Naive thymus-derived CD8-positive, alpha-beta T cell (primary cell): ENCODE measurements around the gene EPHX1. TPM values are rescaled to one million over a fixed set of nuclear protein-coding genes. Genes with fewer than 3 reads are reported as not detected.

ENCODE experiments used
- ATAC-seq, 2 donors: fragments of 150-1000 bp; cut with Tn5 transposase in 1 of 2; sonication (Bioruptor Pico), chemical (Tn5 transposase) in 1 of 2; 1 replicate in 1 of 2; 2 replicates in 1 of 2; pipeline ENCODE4 v1.10.0; 2021; ENCODE audit warnings: mild to moderate bottlenecking in 2 of 2, moderate library complexity in 2 of 2
- POLR2A ChIA-PET: fragments of 350-600 bp; sonication (Branson Sonifier 250); formaldehyde crosslinking; loops from one replicate; lab custom pipeline; 2021; ENCODE audit warnings: antibody characterized with exemption; lab: Charles Lee
- DNase-seq, 10 donors: peaks; one replicate each; pipeline versions ENCODE4 v3.0.0 to v3.0.0-alpha.2; 2020 to 2022
- H3K27ac Mint-ChIP-seq, 10 donors: one replicate each; pipeline ENCODE4 v1.8.0; 2020 to 2022; ENCODE audit warnings: mild to moderate bottlenecking in 10 of 10, mixed read lengths in 10 of 10, moderate library complexity in 4 of 10, inconsistent platforms in 1 of 10
- H3K27me3 Mint-ChIP-seq, 5 donors: one replicate each; pipeline ENCODE4 v1.8.0; 2021 to 2022; ENCODE audit warnings: mixed read lengths in 5 of 5
- H3K36me3 Mint-ChIP-seq, 3 donors: one replicate each; pipeline ENCODE4 v1.8.0; 2020 to 2022; ENCODE audit warnings: mixed read lengths in 3 of 3, mild to moderate bottlenecking in 2 of 3, inconsistent platforms in 1 of 3
- H3K4me1 Mint-ChIP-seq, 4 donors: one replicate each; pipeline ENCODE4 v1.8.0; 2021 to 2022; ENCODE audit warnings: mixed read lengths in 4 of 4
- H3K4me3 Mint-ChIP-seq, 10 donors: one replicate each; pipeline ENCODE4 v1.8.0; 2020 to 2022; ENCODE audit warnings: mild to moderate bottlenecking in 10 of 10, mixed read lengths in 10 of 10, moderate library complexity in 6 of 10, inconsistent platforms in 1 of 10
- H3K9me3 Mint-ChIP-seq, 9 donors: one replicate each; pipeline ENCODE4 v1.8.0; 2020 to 2022; ENCODE audit warnings: mixed read lengths in 9 of 9, mild to moderate bottlenecking in 3 of 9, inconsistent platforms in 1 of 9, moderate library complexity in 1 of 9
- polyA plus RNA-seq, 3 donors: library from polyadenylated mRNA; unstranded; fragments of 300-500 nt; fragmentation: Illumina TruSeq; gene quantifications; one replicate each; pipeline ENCODE4 v1.2.3, GENCODE V29; 2021
- total RNA-seq, 8 experiments: library from RNA in 2 of 8; stranded (reverse) in 2 of 8; gene quantifications; one replicate each; pipeline ENCODE4 v1.2.3 and lab custom pipeline; 2021 to 2026

The EPHX1 gene
- total and polyA plus RNA-seq, 5 experiments from 2014 or later: 1.6 to 5.9 (median 2.8) TPM

DNA sequence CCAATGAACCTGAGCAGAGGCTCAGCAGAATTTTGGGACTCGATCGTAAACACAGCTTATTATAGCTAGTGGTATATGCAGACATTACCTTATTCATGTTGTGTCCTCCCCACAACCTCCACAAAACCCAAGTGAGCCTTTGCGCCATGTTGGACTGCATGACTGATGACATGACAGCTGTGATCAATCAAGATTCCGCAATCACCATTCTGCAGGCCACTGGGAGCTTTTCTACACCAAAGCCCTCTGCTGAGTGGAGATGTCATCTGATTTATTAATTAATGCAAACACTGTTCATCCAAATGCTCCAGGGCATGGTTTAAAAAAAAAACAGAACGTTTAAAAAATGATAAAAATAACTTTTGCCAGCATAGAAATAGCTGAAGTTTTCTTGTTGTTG lies 40.2 kb upstream of the EPHX1 start:
- DNase-seq (no peak), ATAC-seq (no peak)
- Mint-ChIP-seq H3K9me3 (peaks cover 0 to 3% (median 0%) of the 10 kb centered on the region in 9 donors), H3K36me3 (no peaks in the 10 kb centered on the region), H3K27ac (peak overlapping the region in 1 of 10 donors; percentile 75), H3K4me3 (no peak overlapping the region), H3K4me1 (peaks cover 12 to 29% (median 18%) of the 10 kb centered on the region in 4 donors), H3K27me3 (peaks cover 0 to 2% (median 0%) of the 10 kb centered on the region in 5 donors)
- POLR2A ChIA-PET: interaction anchor here (4.2 kb wide), 1 partner anchor 9 kb away, joined by 27 read pairs; the partner anchor contains the start of gene SRP9

DNA sequence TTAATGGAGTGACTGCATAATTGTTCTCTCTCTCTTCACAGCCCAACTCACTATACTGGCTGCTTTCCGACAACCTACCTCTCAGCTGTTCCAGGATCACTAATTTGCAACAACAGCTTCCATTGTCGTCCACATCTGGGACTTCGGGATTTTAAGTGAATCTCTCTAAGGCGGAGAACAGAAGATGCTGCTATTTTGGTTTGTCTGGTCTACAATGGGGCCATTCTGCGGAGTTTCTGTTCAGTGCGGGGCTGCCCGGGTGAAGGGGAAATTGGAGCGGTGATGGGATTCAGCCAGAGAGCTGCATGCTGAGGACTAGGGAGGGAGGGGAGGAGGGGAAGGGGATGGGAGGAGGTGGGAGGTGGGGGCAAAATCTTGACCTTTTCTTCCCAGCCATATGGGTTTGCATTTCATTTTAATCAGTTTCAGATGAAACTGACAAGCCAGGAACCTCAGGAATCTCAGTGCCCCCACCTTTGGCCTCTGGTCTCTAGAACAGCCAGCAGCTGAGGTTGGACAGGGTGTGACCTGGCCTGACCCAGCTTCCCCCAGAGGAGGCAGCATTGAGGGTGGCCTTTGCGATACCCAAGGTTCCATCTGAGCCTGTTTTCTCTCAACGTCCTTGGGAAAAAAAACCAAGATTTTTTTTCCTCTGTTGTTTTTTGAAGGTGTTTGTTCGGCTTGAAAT lies 39.2 kb upstream of the EPHX1 start:
- no peak for DNase-seq
- POLR2A ChIA-PET: interaction anchor here (0.7 to 4.2 kb wide), 2 partner anchors 8 to 18 kb away, joined by 4 to 27 read pairs; partner anchors contain the start of gene SRP9
- no peak overlapping the region for H3K27ac Mint-ChIP-seq
- ATAC-seq: no peak
- peaks cover 0 to 2% (median 0%) of the 10 kb centered on the region in 5 donors for H3K27me3 Mint-ChIP-seq
- H3K9me3 Mint-ChIP-seq: peaks cover 0 to 9% (median 0%) of the 10 kb centered on the region in 9 donors
- peaks cover 15 to 34% (median 21%) of the 10 kb centered on the region in 4 donors for H3K4me1 Mint-ChIP-seq
- H3K36me3 Mint-ChIP-seq: peaks cover 0 to 2% (median 0%) of the 10 kb centered on the region in 3 donors
- no peak overlapping the region for H3K4me3 Mint-ChIP-seq

DNA sequence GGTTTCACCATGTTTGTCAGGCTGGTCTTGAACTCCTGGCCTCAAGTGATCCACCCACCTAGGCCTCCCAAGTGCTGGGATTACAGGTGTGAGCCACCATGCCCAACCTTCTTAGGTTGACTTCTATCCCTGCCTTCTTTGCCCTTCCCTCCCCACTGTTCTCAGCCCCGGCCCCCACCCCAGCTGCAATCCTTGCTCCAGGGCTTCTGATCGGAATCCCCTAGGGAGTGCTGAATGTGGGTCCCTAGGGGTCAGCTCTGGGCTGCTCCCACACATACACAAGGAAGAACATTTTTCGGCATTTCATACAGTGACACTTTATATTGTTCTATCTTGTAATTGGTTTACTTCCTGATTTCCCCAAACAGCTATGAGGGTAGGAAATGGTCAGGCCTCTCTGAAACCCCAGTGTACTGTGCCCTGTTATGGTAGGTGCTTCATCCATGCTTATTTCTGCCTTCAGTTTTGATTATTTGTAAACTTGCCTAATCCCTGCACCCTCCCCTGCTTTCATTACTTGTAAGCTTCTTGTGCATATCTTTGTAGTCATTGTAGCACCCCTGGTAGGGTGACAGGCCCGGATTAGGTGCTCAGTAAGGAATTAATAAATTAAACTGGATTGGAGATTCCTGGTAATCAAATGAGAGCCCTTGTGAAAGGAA lies 38.1 kb upstream of the EPHX1 start:
- Mint-ChIP-seq H3K27ac (peak overlapping the region in 2 of 10 donors; percentile 41 to 59), H3K4me1 (peaks cover 15 to 34% (median 21%) of the 10 kb centered on the region in 4 donors), H3K4me3 (no peak overlapping the region), H3K27me3 (no peaks in the 10 kb centered on the region), H3K36me3 (peaks cover 0 to 2% (median 0%) of the 10 kb centered on the region in 3 donors), H3K9me3 (peaks cover 0 to 9% (median 0%) of the 10 kb centered on the region in 9 donors)
- DNase-seq (no peak), ATAC-seq (no peak)
- POLR2A ChIA-PET: no interaction called here

DNA sequence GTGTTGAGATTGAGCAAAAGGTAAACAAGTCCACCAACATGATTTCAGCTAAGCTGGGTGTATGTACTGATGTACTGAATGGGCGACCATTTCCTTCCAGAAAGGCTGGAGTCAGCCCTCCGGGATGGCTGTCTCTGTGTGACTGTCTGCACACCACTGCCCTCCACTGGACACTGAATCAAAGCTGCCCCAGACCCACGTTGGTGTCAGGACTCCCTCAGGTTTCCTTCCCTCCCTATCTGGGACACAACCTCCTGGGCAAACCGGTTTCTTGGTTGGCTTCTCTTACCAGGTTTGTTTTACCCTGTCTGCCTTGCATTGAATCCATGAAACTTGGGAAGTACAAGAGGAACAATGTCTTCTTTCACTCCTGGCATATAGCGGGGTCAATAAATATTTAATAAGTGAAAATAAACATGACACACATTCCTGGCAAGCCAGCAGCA lies 37.6 kb upstream of the EPHX1 start:
- Mint-ChIP-seq H3K27ac (peak overlapping the region in 2 of 10 donors; percentile 11 to 41), H3K27me3 (no peaks in the 10 kb centered on the region), H3K4me3 (no peak overlapping the region), H3K9me3 (peaks cover 0 to 9% (median 0%) of the 10 kb centered on the region in 9 donors), H3K4me1 (peaks cover 15 to 34% (median 21%) of the 10 kb centered on the region in 4 donors), H3K36me3 (peaks cover 0 to 2% (median 0%) of the 10 kb centered on the region in 3 donors)
- DNase-seq (no peak), ATAC-seq (no peak)
- POLR2A ChIA-PET: no interaction called here

DNA sequence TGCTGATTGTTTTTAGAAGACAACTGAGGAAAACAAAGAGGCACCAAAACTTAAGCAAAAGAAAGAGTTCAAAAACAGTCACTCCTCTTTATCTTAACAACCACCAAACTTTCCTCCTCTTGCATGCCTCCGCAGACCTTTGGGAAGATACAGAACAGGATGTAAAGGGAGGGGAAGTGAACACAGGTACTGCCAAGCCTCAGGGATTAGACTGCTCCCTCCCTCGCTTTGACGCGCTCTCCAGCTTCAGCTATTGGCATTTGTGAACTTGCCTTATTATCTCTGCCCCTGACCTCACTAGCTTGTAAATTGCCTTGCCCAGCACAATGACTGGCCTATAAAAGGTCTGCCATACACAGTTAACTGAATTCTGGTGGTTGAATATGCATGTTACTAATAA lies 37.1 kb upstream of the EPHX1 start:
- POLR2A ChIA-PET: no interaction called here
- Mint-ChIP-seq H3K27me3 (no peaks in the 10 kb centered on the region), H3K36me3 (peaks cover 0 to 2% (median 0%) of the 10 kb centered on the region in 3 donors), H3K27ac (peak overlapping the region in 3 of 10 donors; percentile 14 to 88 (median 39)), H3K4me3 (no peak overlapping the region), H3K9me3 (peaks cover 0 to 9% (median 0%) of the 10 kb centered on the region in 9 donors), H3K4me1 (peaks cover 15 to 34% (median 21%) of the 10 kb centered on the region in 4 donors)
- no peak for DNase-seq
- no peak for ATAC-seq

DNA sequence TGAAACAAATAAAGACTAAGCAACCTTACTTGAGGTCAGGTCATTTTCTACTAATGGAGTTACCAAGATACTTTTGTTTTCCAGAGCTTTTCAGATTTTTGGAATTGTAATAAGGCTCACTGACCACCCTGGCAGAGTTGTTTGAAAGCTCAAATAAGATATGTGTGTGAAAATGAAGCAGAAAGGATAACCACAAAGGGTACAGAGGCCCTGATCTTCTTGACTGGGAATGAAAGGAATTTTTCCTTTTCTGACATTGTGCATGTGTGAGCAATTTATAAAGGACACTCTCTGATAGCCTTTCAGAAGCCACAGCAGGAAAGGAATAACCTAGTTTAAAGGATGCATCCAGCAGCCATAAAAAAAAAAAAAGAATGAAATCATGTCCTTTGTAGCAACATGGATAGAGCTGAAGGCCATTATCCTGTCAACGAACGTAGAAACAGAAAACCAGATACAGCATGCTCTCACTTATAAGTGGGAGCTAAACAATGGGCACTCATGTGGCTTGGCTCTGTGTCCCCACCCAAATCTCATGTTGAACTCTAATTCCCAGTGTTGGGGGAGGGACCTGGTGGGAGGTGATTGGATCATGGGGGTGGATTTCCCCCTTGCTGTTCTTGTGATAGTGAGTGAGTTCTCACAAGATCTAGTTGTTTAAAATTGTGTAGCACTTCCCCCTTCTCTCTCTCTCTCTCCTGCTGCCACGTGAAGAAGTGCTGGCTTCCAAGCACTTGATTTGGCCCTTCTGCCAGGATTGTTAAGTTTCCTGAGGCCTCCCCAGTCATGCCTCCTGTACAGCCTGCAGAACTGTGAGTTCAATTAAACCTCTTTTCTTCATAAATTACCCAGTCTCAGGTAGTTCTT lies 35.4 kb upstream of the EPHX1 start:
- Mint-ChIP-seq H3K27ac (peak overlapping the region in 5 of 10 donors; percentile 18 to 73 (median 52)), H3K27me3 (no peaks in the 10 kb centered on the region), H3K36me3 (peaks cover 0 to 4% (median 0%) of the 10 kb centered on the region in 3 donors), H3K9me3 (peaks cover 0 to 9% (median 0%) of the 10 kb centered on the region in 9 donors), H3K4me3 (peak overlapping the region in 1 of 10 donors; percentile 23), H3K4me1 (peaks cover 16 to 41% (median 24%) of the 10 kb centered on the region in 4 donors)
- no peak for DNase-seq
- ATAC-seq: no peak
- POLR2A ChIA-PET: interaction anchor here (0.5 to 0.7 kb wide), 2 partner anchors 36 to 101 kb away, joined by 3 to 4 read pairs; no protein-coding TSS in a partner anchor

DNA sequence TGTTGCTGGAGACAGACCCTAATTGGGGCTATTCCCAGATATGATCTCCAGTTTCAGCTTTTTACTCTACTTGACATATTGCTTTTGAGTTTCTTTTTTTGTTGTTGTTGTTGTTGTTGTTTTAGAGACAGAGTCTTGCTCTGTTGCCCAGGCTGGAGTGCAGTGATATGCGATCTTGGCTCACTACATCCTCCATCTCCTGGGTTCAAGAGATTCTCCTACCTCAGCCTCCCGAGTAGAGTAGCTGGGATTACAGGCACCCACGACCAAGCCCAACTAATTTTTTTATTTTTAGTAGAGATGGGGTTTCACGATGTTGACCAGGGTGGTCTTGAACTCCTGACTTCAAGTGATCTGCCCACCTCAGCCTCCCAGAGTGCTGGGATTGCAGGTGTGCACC lies 33.6 kb upstream of the EPHX1 start:
- no peak for ATAC-seq
- Mint-ChIP-seq H3K36me3 (peaks cover 5 to 14% (median 10%) of the 10 kb centered on the region in 3 donors), H3K27me3 (no peaks in the 10 kb centered on the region), H3K27ac (no peak overlapping the region), H3K4me1 (peaks cover 20 to 54% (median 36%) of the 10 kb centered on the region in 4 donors), H3K9me3 (peaks cover 0 to 9% (median 0%) of the 10 kb centered on the region in 9 donors), H3K4me3 (no peak overlapping the region)
- POLR2A ChIA-PET: interaction anchor here (1.1 to 2.8 kb wide), 3 partner anchors 79 to 124 kb away, joined by 3 to 15 read pairs (median 3); no protein-coding TSS in a partner anchor
- DNase-seq: no peak

DNA sequence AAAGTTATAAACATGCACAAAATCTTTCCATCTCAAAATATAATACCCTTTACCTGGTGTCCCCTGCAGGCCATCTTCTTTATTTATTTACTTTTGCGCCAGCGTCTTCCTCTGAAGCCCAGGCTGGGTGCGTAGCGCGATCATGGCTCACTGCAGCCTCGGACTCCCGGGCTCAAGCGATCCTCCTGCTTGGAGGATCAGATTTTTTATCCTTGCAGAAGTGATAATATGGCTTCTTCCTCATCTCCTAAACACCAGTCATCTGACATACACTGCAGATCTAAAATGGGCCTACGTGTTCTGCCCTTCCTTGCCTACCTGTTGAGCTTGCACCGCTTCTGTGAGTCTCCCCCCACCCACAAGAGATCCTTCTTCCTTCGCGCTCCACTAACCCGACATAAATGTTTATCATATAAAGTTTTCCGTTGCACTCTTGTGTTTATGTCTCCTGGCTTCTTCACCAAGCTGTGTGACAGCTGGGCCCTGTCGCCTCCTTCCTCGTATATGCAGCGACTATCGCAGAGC lies 32.8 kb upstream of the EPHX1 start:
- Mint-ChIP-seq H3K27ac (no peak overlapping the region), H3K9me3 (peaks cover 0 to 9% (median 0%) of the 10 kb centered on the region in 9 donors), H3K4me1 (peaks cover 18 to 55% (median 44%) of the 10 kb centered on the region in 4 donors), H3K27me3 (no peaks in the 10 kb centered on the region), H3K36me3 (peaks cover 5 to 21% (median 10%) of the 10 kb centered on the region in 3 donors), H3K4me3 (no peak overlapping the region)
- POLR2A ChIA-PET: interaction anchor here (0.5 to 3.8 kb wide), 48 partner anchors 9 to 351 kb away, joined by 3 to 101 read pairs (median 6); partner anchors contain the start of genes ENAH, EPHX1, H3-3A and LBR
- ATAC-seq (peak; percentile 19 to 27), DNase-seq (no peak)

DNA sequence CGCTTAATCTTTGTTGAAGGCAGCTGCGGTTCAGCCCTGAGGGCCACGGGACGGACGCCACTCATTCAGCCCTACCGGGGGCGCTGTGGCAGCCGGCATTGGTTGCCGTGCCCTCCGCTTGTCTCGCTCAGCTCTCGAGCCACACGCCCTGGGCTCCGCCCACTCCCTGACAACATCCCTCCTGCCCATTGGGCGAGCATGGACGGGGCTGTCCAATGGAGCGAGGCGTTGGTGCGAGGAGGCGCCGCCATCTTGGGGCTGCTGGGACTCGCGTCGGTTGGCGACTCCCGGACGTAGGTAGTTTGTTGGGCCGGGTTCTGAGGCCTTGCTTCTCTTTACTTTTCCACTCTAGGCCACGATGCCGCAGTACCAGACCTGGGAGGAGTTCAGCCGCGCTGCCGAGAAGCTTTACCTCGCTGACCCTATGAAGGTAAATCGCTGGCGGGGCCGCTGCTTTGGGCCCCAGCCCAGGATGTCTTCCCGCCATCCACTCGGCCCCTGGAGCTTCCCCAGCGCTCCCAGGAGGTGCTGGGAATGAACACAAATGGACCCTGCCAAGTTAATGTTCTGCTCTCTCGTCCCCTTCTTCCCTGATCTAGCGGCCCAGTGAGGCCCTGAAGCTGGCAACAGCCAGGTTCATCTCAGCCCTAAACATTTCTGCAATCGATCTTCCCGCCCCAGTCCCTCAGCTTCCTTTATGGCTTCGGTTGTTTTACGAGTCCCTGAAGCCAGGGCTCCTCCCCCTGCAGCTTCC lies 32.2 kb upstream of the EPHX1 start, which contains the start of gene SRP9:
SRP9 (plus strand) TSS at position 244 of the 754 bp plus-strand sequence; CDS start at position 359, 115 bp downstream.
- POLR2A ChIA-PET: interaction anchor here (0.5 to 3.8 kb wide), 53 partner anchors 9 to 876 kb away, joined by 3 to 101 read pairs (median 5); partner anchors contain the start of genes ACBD3, ENAH, EPHX1 and H3-3A
- DNase-seq (peak; percentile 95 to 100 (median 99)), ATAC-seq (peak; percentile 92)
- peaks cover 0 to 9% (median 0%) of the 10 kb centered on the region in 9 donors for H3K9me3 Mint-ChIP-seq
- H3K36me3 Mint-ChIP-seq: peaks cover 5 to 28% (median 13%) of the 10 kb centered on the region in 3 donors
- H3K27ac Mint-ChIP-seq: no peak within 1 kb of the TSS
- peaks cover 23 to 58% (median 49%) of the 10 kb centered on the region in 4 donors for H3K4me1 Mint-ChIP-seq
- no peaks in the 10 kb centered on the region for H3K27me3 Mint-ChIP-seq
- no peak within 1 kb of the TSS for H3K4me3 Mint-ChIP-seq

DNA sequence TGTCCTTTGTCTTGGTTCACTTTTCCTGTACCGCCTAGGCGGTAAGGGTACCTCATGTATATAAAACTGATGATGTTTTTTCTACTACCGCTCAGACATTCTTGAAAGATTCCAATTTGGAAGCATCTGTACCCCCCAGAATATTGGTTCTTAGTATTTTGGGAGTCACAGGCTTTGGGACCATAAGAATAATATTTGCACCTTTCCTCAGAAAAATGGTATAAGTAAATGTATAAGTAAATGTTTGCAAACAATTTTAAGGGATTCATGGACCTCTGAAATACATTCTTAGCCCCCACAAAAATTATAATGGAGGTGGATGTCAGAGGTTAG lies 31.6 kb upstream of the EPHX1 start:
- no peak overlapping the region for H3K27ac Mint-ChIP-seq
- POLR2A ChIA-PET: interaction anchor here (0.9 to 3.8 kb wide), 39 partner anchors 10 to 875 kb away, joined by 3 to 101 read pairs (median 7); partner anchors contain the start of genes ACBD3, ENAH, EPHX1 and H3-3A
- peaks cover 20 to 57% (median 49%) of the 10 kb centered on the region in 4 donors for H3K4me1 Mint-ChIP-seq
- H3K36me3 Mint-ChIP-seq: peaks cover 5 to 31% (median 13%) of the 10 kb centered on the region in 3 donors
- H3K27me3 Mint-ChIP-seq: no peaks in the 10 kb centered on the region
- peaks cover 0 to 9% (median 0%) of the 10 kb centered on the region in 9 donors for H3K9me3 Mint-ChIP-seq
- H3K4me3 Mint-ChIP-seq: no peak overlapping the region
- no peak for ATAC-seq
- no peak for DNase-seq
